Measurements from ENCODE around the gene DNAJB6. TPM values are rescaled to one million over a fixed set of nuclear protein-coding genes. Genes with fewer than 3 reads are reported as not detected.
A peak's percentile ranks its signal among the peaks of the same experiment; 100 is the strongest.

DNAJB6 gene
- total RNA-seq, 1 donor from 2014 or later: 93.1 TPM

DNA sequence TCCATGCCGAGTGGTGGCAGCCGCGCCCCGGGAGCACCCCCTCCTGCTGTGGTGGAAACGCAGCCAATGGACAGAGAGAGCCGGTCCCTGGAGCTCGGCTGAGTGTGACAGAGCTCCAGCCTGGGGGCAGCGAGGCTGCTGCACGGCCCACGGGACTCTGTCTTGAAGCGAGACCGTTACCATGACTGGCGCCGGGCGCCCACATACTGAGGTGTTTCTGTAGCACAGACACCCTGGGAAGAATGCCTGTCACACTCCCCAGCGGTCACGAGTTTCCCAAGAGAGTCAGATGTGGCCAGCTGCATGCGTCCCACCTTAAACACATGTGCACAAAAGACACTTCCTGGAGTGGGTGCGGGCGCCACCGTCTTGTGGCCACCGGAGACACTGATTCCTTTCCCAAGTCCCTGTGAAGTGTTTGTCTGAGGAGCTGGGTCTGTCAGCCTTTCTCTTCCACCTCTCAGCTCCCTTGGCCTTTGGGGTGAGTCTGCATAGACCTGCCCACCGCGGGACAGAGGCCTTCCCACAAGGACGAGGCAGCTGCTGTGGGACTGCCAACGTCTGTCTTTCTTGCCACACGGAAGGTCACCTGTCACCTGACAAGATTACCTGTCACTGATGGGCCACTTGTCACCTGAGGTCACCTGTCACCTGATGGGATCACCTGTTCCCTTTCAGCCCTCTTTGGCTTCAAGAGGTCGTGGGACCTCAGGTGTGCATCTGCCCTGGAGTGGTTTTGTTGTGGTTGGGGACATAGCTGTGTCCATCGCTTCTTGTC is 94.6 kb downstream of the DNAJB6 start:
- Histone ChIP-seq H3K36me3 (no peaks in the 10 kb centered on the region), H3K27ac (no peak overlapping the region), H3K27me3 (no peaks in the 10 kb centered on the region), H3K4me1 (peaks cover 10% of the 10 kb centered on the region), H3K4me3 (no peak overlapping the region), H3K9me3 (no peaks in the 10 kb centered on the region)
- TF ChIP-seq POLR2AphosphoS5 (IDR thresholded peaks at IDR 0.05; ENCODE audit: insufficient read depth in 1 of 2, low read depth in 1 of 2) (no peak), POLR2A (IDR thresholded peaks at IDR 0.05) (no peak)
- TF ChIP-seq, protein P1, sequence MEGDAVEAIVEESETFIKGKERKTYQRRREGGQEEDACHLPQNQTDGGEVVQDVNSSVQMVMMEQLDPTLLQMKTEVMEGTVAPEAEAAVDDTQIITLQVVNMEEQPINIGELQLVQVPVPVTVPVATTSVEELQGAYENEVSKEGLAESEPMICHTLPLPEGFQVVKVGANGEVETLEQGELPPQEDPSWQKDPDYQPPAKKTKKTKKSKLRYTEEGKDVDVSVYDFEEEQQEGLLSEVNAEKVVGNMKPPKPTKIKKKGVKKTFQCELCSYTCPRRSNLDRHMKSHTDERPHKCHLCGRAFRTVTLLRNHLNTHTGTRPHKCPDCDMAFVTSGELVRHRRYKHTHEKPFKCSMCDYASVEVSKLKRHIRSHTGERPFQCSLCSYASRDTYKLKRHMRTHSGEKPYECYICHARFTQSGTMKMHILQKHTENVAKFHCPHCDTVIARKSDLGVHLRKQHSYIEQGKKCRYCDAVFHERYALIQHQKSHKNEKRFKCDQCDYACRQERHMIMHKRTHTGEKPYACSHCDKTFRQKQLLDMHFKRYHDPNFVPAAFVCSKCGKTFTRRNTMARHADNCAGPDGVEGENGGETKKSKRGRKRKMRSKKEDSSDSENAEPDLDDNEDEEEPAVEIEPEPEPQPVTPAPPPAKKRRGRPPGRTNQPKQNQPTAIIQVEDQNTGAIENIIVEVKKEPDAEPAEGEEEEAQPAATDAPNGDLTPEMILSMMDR (IDR thresholded peaks at IDR 0.05): no peak
- no peak for DNase-seq (ENCODE audit: extremely low spot score in 2 of 2)
- intact Hi-C loops (cut with DNase I): no loop called here

DNA sequence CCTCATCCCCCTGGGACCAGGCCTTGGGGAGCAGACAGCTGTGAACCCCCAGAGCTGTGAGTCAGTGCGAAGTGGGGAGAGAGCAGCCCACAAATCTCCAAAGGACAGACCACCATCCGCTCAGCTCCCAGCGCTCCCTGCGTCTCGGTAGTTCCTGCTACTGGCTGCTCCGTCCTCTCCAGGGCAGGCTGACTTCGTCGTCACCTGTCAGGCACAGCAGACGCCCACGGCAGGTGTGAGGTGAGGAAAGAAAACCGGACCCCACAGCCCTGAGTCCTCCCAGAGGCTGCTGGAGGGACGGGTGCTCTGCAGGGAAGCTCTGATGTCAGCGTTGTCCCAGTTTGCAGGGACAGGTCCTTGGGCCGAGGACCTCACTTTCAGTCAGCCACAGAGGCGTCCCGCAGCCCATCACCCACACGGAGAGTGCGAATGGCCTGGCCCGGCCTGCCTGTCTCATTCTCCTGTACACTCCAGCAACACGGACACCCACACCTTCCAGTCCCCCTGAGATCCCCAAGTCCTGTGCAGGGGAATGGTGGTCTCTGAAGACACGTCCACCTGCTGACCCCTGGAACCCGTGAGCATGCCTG is 95.2 kb downstream of the DNAJB6 start:
- Histone ChIP-seq H3K9me3 (no peaks in the 10 kb centered on the region), H3K27me3 (no peaks in the 10 kb centered on the region), H3K27ac (no peak overlapping the region), H3K4me1 (peaks cover 10% of the 10 kb centered on the region), H3K36me3 (no peaks in the 10 kb centered on the region), H3K4me3 (no peak overlapping the region)
- intact Hi-C loops (cut with DNase I): no loop called here
- TF ChIP-seq POLR2A (IDR thresholded peaks at IDR 0.05) (no peak), POLR2AphosphoS5 (IDR thresholded peaks at IDR 0.05; ENCODE audit: insufficient read depth in 1 of 2, low read depth in 1 of 2) (no peak)
- TF ChIP-seq, protein P1 (IDR thresholded peaks at IDR 0.05): no peak
- DNase-seq (ENCODE audit: extremely low spot score in 2 of 2): no peak

DNA sequence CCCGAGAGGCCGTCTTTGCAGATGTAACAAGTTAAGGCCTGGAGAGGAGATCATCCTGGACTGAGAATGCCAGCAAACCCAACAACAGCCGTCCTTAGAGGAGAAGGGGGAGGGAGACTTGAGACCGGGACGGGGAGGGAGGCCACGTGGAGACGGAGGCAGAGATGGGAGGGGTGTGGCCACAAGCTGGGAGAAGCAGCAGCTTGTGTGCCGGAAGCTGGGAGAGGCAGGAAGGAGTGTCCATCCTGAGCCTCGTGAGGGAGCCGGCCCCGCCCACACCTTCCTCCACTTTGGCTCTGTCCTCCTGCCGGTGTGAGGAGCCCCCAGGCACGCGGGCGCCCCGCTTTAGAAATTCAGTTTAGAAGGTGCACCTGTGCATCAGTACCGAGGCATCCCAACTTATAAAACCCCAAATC is 95.7 kb downstream of the DNAJB6 start:
- intact Hi-C loops (cut with DNase I): no loop called here
- DNase-seq (ENCODE audit: extremely low spot score in 2 of 2): no peak
- Histone ChIP-seq H3K4me1 (peaks cover 10% of the 10 kb centered on the region), H3K27ac (no peak overlapping the region), H3K4me3 (no peak overlapping the region), H3K27me3 (no peaks in the 10 kb centered on the region), H3K36me3 (no peaks in the 10 kb centered on the region), H3K9me3 (no peaks in the 10 kb centered on the region)
- TF ChIP-seq POLR2A (IDR thresholded peaks at IDR 0.05) (no peak), POLR2AphosphoS5 (IDR thresholded peaks at IDR 0.05; ENCODE audit: insufficient read depth in 1 of 2, low read depth in 1 of 2) (no peak)
- TF ChIP-seq, protein P1 (IDR thresholded peaks at IDR 0.05): no peak

DNA sequence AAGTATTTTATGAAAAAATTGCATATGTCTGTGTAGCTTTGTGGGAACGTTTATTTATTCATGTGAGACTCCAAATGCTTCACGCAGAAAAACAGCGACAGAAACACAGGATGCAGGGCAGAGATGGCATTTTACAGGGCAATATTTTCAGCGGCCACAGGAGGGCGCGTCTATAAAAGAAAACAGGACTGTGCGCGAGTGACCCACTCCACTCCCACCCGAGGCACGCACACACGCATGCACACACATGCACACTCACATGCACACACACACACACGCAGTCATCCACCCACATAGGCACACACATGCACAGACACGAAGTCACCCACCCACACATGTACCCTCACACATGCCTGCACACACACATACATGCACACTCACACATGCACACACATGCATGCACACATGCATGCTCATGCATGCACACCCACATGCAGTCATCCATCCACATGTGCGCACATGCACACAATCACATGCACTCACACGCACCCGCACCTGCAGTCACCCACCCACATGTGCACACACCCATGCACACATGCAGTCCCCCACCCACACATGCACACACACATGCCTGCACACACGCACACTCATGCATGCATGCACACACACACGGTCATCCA is 96.3 kb downstream of the DNAJB6 start:
- intact Hi-C loops (cut with DNase I): no loop called here
- Histone ChIP-seq H3K4me1 (peaks cover 10% of the 10 kb centered on the region), H3K27me3 (no peaks in the 10 kb centered on the region), H3K27ac (no peak overlapping the region), H3K9me3 (no peaks in the 10 kb centered on the region), H3K36me3 (no peaks in the 10 kb centered on the region), H3K4me3 (no peak overlapping the region)
- TF ChIP-seq, protein P1 (IDR thresholded peaks at IDR 0.05): peak; percentile 31 to 45 (median 45)
- TF ChIP-seq POLR2AphosphoS5 (IDR thresholded peaks at IDR 0.05; ENCODE audit: insufficient read depth in 1 of 2, low read depth in 1 of 2): no peak
- DNase-seq (ENCODE audit: extremely low spot score in 2 of 2): no peak

All from vagina (tissue), 2 donors.